HG03108 (cell line): ENCODE results near the gene GRAMD4.
"Not testable (repeated sequence)": the region's sequence is repeated elsewhere in the genome, so short reads cannot be mapped to it uniquely, and the experiment has no call there.

ENCODE experiments used
- ATAC-seq: cut with Tn5 transposase; IDR thresholded peaks from one replicate; pipeline ENCODE4 v1.9.1; 2021; ENCODE audit warnings: moderate library complexity; ENCODE audit not compliant: unreplicated experiment

GRAMD4 gene

DNA sequence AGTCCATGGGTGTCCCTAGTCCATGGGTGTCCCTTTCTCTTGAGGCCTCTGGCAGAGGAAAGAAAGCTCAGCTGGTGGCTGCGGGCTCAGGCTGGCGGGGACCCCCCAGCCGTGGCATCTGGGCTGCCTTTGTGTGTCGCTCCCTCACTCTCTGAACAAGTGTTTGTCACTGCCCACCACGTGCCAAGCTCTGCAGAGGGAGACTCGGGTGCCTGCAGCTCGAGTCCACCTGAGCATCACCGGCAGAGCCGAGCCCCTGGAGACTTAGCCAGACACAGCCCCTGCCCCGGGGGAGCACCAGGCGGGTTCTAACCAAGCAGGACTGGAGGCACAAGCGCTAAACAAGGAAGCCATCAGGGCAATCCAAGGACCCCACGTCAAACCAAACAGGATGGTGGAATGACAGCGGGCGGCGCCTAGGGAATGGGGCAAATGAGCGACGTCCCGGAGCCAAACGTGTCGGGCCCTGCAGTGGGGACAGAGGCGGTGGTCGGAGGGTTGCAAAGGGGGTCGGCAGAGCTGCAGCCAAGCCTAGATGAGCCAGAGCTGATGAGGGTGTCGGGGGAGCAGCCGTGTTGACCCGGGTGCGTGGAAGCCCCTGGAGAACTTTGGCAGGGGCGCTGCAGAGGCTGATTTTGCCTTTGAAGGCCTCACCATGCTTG lies 2.1 kb upstream of the GRAMD4 start:
- ATAC-seq, result no peak

DNA sequence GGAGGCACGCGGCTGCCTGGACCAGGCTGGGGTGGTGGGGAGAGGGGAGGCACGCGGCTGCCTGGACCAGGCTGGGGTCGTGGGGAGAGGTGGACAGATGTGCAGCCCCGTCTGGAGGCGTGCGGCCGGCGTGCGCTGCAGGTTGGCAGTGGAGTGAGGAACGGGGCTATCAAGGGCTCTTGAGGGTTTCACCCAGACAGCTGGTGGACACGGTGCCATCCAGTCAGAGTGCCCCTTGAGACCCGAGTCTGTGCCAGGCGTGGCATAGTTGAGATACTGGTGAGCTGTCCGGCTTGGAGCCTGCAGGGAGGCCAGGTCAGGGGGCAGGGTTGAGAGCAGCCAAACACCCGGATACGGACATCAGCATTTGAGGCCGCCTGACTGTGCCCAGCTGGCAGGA lies 1.5 kb upstream of the GRAMD4 start:
- ATAC-seq, result no peak

DNA sequence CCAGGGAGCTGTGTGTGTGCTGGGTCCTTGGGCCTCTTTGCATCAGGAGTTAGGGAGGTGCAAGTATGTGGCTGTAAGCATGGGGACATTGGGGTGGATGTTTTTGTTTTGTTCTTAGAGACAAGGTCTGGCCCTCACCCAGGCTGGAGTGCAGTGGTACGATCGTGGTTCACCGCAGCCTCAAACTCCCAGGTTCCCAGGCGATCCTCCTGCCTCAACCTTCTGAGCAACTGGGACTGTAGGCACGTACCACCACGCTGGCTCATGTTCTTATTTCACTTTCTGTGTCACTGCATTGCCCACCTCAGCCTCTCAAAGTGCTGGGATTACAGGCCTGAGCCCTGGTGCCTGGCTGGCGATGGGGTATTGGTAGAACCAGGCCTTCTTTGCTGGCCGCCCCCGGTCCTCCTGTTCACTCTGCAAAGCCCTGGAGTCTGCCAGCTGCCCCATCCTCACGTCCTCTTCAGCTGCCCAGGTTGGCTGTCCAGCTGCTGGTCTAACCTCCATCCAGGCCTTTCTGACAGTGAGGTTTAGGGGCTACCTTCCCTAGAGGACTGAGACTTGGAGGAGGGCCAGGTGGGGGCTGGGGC lies 851 bp upstream of the GRAMD4 start:
- ATAC-seq, result no peak

DNA sequence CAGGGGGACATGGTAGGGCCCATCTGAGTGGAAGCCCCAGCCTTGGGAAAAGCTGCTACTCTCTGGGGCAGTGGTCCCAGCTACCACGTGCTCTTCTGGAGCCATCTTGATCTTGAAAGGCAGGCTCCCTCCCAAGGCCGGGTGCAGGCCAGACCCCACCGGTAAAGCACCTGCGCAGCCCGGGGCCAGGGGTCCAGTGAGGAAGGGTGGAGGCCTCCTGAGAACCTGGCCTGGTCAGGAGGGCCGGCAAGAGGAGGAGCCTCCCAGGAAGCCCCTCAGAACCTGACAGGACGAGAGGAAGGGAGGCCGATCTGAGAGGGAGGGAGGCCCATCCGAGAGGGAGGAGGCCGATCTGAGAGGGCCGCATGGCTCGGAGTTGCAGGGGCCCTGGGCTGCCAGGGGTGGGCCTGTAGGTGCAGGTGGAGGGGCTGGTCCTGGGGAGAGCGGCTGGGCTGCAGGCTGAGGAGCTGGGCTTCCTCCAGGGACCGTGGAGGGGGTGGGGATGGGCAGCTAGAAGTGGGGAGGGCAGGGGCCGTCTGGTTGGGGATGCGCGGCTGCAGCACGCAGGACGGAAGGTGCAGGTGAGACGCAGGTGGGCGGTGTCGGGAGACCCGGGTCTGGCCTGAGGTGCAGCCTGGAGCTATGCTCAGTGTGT lies 529 bp downstream of the GRAMD4 start:
- no peak for ATAC-seq

DNA sequence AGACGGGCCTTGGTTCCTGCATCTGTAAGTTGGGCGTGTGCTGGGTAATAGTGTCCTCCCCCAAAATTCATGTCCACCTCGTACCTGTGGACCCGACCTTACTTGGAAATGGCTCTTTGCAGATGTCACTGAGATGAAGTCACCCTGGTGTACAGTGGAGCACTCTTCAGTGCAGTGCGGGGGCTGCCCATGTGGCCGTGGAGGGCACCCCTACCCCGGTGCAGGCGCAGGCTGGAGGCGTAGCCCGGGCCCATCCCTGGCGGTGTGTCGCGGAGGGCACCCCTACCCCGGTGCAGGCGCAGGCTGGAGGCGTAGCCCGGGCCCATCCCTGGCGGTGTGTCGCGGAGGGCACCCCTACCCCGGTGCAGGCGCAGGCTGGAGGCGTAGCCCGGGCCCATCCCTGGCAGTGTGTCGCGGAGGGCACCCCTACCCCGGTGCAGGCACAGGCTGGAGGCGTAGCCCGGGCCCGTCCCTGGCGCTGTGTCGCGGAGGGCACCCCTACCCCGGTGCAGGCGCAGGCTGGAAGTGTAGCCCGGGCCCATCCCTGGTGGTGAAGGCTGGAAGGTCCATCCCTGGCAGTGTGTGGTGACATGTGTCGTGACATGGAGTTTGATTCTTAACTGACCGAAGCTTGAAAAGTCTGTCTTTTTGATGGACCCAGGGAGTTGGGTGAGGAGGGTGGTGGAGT lies 1.2 kb downstream of the GRAMD4 start:
- ATAC-seq, result not testable (repeated sequence)

DNA sequence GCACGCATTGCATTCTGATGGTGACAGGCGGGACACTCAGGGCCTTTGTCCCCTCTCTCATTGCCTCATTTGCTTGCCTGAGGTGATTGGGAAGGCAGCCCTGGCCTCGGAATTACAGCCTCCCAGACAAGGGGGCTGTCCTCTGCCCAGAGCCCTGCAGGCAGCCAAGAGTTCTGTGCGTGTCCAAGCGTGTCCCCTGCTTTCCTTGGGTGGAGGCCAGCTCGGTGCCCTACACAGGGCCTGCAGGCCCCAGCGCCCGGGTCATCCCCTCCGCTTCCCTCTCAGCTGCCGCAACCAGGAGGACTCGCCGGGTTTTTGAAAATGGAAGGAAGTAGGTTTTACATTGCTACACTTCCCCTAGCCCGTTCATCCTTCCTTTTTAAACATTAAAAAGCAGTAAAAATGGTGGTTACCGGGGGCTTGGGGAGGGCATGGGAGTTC lies 1.9 kb downstream of the GRAMD4 start:
- no peak for ATAC-seq

GRCh38 chr22:46625113-46625842 lies 5.1 kb downstream of the GRAMD4 start:
- ATAC-seq, result no peak

DNA sequence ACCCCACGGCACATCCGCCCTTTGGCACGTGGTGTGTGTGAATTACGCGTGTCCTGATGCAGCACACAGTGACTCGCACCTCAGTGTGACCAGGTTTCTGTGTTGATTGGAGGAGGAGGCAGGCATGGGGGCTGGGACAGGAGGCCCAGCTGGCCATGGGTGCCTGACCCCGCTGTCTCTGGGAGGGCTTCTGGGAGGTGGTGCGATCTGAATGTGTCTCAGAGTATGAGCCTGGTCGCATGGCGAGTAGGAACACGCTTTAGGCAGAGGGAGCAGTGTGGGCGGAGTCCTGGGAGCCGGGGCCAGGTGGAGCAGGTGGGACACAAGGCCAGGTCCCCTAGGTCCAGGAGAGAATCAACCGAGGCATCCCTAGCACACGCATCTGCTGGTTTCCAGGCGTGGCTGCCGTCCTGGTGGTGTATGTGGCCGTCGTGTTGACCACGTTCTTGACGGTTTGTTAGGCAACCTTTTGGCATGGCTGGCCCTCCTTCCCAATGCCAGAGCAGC lies 5.7 kb downstream of the GRAMD4 start:
- ATAC-seq, result no peak

DNA sequence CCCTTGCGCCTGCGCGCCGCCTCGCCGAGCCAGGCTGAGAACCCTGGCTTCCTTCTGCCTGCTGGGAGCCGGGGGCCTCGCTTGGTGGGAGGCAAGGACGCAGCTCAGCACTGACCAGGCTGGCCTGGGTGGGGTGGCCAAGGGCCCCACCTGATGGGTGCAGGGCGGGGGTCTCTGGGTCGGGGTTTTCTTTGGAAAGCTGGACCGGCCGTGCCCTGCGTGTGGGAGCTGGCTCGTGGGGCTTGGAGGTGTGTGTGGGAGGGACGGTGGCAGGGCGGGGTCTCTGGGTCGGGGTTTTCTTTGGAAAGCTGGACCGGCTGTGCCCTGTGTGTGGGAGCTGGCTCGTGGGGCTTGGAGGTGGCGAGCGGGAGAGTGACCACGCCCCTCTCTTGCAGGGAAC lies 6.2 kb downstream of the GRAMD4 start:
- ATAC-seq, result no peak

DNA sequence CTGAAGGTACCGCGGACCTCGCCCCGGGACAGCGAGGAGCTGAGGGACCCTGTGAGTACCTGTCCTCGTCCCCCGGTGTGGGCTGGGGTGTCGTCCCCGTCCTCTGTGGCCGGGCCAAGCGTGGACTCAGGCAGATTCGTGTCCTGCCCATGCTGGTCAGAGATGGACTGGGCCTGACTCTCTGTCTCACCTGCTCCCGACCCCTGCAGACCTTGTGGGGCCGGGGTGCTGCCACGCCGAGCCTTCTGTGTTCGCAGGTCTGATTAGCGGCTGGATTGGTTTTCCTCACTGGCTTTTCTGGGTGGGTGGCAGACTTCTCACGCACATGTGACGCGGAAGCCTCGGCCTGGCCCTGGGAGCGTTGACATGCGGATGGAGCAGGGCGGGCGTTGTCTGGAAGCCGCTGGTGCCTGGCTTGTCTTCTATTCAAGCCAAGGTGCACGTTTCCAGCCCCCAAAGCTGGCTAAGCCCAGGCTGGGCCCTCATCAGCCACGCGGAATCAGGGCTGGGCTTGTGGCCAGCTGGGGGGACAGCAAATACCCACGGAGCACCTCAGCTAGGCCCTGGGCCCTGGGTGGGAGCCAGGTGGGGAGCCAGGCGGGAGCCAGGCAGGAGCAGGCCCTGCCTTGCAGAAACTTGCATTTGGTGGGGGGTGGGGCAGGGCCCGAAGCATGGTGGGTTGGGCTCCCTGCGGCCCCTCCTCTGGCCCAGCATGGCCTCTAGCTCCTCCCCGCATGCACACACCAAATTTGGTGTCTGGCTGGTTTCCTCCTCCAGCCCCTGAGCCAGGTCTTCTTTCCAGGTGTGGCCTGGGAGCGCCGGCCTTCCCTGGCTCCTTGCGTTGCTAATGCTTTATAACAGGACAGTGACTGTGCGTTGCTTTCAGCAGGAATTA lies 7.0 kb downstream of the GRAMD4 start:
- ATAC-seq, result no peak

DNA sequence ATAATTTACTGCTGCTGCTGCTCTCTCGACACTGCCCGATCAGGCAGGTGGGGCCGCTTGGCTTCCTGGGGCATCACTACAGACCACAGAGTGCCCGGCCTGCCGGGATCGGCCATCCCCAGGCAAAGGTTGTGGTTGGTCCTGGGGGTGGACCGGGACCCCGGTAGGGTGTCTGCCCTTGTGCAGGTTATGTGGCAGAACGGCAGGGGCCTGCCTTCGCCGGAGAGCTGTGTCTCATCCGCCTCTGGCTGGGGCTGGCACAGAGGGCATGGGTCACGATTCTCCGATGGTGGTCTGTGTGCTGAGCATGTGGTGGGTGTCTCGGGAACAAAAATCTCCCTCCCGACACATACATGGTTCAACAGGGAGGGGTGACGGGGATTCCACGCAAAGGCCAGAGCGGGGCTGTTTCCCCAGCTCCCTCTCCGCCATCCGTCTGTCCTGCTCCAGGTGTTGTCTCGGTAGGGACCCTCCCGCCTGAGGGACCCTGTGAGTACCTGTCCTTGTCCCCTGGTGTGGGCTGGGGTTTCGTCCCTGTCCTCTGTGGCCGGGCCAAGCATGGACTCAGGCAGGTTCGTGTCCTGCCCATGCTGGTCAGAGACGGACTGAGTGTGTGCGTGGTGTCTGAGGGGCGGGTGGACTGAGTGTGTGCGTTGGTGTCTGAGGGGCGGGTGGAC lies 7.8 kb downstream of the GRAMD4 start:
- no peak for ATAC-seq

- ATAC-seq, result no peak
Measured at GRCh38 chr22:46628756-46629155, 8.6 kb downstream of the GRAMD4 start.

DNA sequence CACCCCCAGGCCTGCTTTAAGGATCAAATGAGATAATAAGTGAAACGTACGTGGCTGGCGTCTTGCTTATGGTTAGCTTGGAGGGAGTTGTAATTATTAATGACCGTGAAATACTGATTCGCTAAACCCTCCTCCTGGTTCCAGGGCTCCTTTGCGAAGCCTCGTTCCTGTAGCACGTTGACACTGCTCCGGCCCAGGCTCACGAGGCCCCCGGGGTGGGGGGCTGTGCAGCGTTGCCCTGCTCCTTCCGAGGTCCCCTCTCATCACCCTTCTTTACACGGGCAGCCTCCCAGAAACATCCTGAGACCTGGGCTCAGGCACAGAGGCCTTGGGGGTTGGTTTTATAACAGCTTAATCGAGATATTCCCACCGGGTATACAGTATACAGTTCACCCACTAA lies 9.1 kb downstream of the GRAMD4 start:
- ATAC-seq, result no peak

DNA sequence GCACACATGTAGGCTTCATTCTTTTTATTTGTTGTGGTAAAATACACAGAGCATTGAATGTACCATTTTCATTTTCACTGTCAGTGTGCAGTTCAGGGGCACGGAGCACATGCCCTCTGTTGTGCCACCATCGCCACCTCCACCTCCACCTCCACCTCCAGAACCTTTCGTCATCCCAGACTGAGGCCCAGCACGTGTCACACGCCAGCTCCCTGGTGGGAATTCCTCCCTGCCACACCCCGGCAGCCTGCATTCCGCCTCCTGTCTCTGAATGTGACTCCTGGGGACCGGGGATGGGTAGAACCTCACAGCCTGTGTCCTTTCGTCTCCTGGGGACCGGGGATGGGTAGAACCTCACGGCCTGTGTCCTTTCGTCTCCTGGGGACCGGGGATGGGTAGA lies 10.9 kb downstream of the GRAMD4 start:
- no peak for ATAC-seq

GRCh38 chr22:46632646-46633249 lies 12.6 kb downstream of the GRAMD4 start:
- ATAC-seq, result no peak

DNA sequence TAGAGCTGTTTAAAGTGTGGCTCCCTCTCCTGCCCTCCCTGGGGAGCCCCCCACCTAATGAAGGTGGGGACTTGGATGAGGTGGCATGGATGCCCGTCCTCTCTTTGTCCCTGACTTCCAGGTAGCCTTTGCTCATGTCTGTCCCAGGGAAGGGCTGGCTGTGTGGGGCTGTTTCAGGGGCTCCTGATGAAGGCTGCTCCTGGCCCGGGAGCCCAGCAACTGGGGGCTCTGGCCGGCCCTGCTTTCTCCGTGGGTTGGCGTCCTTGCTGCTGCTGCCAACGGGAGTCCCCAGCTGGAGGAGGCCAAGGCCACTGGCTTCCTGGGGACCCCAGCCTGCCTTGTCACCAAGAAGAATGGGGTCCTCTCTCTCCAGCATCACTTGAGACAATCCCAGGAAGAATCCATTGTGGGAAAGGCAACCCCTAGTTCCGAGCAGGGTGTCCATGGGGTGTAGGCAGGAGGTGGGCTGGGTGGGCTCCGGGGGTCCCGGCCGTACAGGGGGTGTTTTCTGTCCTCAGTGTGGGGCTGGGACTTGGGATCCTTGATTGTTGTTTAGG lies 13.2 kb downstream of the GRAMD4 start:
- ATAC-seq, result no peak

GRCh38 chr22:46634011-46634699 lies 14.0 kb downstream of the GRAMD4 start:
- ATAC-seq, result no peak
